PC-3 (cell line): ENCODE results near the gene SFXN1. TPM values are rescaled to one million over a fixed set of nuclear protein-coding genes. Genes with fewer than 3 reads are reported as not detected.

Source experiments
- ATAC-seq: fragments of 200-7000 bp; cut with Tn5 transposase; 2 replicates; pipeline ENCODE4 v1.9.1; 2020; ENCODE audit warnings: mild to moderate bottlenecking, moderate library complexity
- BruUV-seq: library from RNA; stranded (reverse); fragments of 400-500 nt; replicated peaks from 2 replicates; lab custom pipeline; 2021; lab: Mats Ljungman, UMichigan
- CTCF ChIA-PET: fragments of 300-600 bp; sonication (Branson Sonifier 250); formaldehyde crosslinking; loops from one replicate; lab custom pipeline; 2022; ENCODE audit warnings: antibody characterized with exemption; lab: Charles Lee
- POLR2A ChIA-PET: fragments of 300-600 bp; sonication (Branson Sonifier 250); formaldehyde crosslinking; loops from one replicate; lab custom pipeline; 2022; ENCODE audit warnings: antibody characterized with exemption; ENCODE audit not compliant: unreplicated experiment; lab: Charles Lee
- DNase-seq: peaks from one replicate; pipeline ENCODE4 v3.0.0-alpha.2; 2015
- H2AFZ ChIP-seq: fragments of 300-600 bp; sonication (generic); 2 replicates; pipeline ENCODE4 v1.6.0; 2016; ENCODE audit warnings: antibody characterized with exemption, low read length
- H3F3A ChIP-seq: fragments of 300-600 bp; sonication (generic); one replicate; pipeline ENCODE4 v1.6.0; 2017; ENCODE audit warnings: antibody characterized with exemption, low read length, control low read depth, mild to moderate bottlenecking; ENCODE audit not compliant: unreplicated experiment
- H3K27ac ChIP-seq: fragments of 300-600 bp; sonication (generic); 2 replicates; pipeline ENCODE4 v1.5.1; 2016; ENCODE audit warnings: mild to moderate bottlenecking, low read length
- H3K27me3 ChIP-seq: fragments of 300-600 bp; sonication (generic); 2 replicates; pipeline ENCODE4 v1.6.1; 2016; ENCODE audit warnings: low read length, mixed read lengths
- H3K36me3 ChIP-seq: fragments of 300-600 bp; sonication (generic); 2 replicates; pipeline ENCODE4 v1.6.1; 2016; ENCODE audit warnings: low read depth, mixed run types, low read length, mixed read lengths
- H3K4me1 ChIP-seq: fragments of 300-600 bp; sonication (generic); 2 replicates; pipeline ENCODE4 v1.5.1; 2016; ENCODE audit warnings: low read length; ENCODE audit not compliant: insufficient read depth
- H3K4me2 ChIP-seq: fragments of 300-600 bp; sonication (generic); 2 replicates; pipeline ENCODE4 v1.6.0; 2016; ENCODE audit warnings: low read length
- H3K4me3 ChIP-seq: fragments of 300-600 bp; sonication (generic); 2 replicates; pipeline ENCODE4 v1.5.1; 2016; ENCODE audit warnings: mild to moderate bottlenecking, low read length, mixed read lengths
- H3K79me2 ChIP-seq: fragments of 300-600 bp; sonication (generic); 2 replicates; pipeline ENCODE4 v1.6.1; 2017; ENCODE audit warnings: low read length, mixed read lengths
- H3K9ac ChIP-seq: fragments of 300-600 bp; sonication (generic); 2 replicates; pipeline ENCODE4 v1.6.0; 2016; ENCODE audit warnings: mild to moderate bottlenecking, low read length
- H3K9me2 ChIP-seq: fragments of 300-600 bp; sonication (generic); replicated peaks from 2 replicates; pipeline ENCODE4 v1.6.1; 2016; ENCODE audit warnings: mixed run types, low read length, mixed read lengths
- H3K9me3 ChIP-seq: fragments of 300-600 bp; sonication (generic); 2 replicates; pipeline ENCODE4 v1.6.1; 2016; ENCODE audit warnings: low read length, mixed read lengths
- H4K20me1 ChIP-seq: fragments of 300-600 bp; sonication (generic); 2 replicates; pipeline ENCODE4 v1.6.1; 2016; ENCODE audit warnings: low read length, mixed read lengths
- CTCF ChIP-seq: fragments of 300-600 bp; sonication (generic); conservative IDR thresholded peaks from 2 replicates; pipeline ENCODE4 v1.5.1; 2017; ENCODE audit warnings: antibody characterized with exemption, low read depth, mild to moderate bottlenecking, low read length
- EZH2 ChIP-seq: fragments of 300-600 bp; sonication (generic); IDR thresholded peaks from one replicate; pipeline ENCODE4 v1.6.1; 2017; ENCODE audit warnings: antibody characterized with exemption, mild to moderate bottlenecking, low read length; ENCODE audit not compliant: unreplicated experiment
- EZH2phosphoT487 ChIP-seq: fragments of 300-600 bp; sonication (generic); IDR thresholded peaks from 2 replicates; pipeline ENCODE4 v1.6.1; 2018; ENCODE audit warnings: mild to moderate bottlenecking, antibody characterized with exemption, low read length, borderline replicate concordance
- intact Hi-C: fragments of 100-400 bp; cut with micrococcal nuclease; formaldehyde crosslinking; loops from 2 replicates; pipeline ENCODE4 v1.9.0; 2023
- total RNA-seq: library from RNA; depleted of rRNA; stranded (reverse); fragments of >200 nt; gene quantifications from 2 replicates; pipeline ENCODE4 v1.2.3, GENCODE V29; 2014

SFXN1 gene
- total RNA-seq, 1 experiment from 2014 or later: 46.5 TPM

DNA sequence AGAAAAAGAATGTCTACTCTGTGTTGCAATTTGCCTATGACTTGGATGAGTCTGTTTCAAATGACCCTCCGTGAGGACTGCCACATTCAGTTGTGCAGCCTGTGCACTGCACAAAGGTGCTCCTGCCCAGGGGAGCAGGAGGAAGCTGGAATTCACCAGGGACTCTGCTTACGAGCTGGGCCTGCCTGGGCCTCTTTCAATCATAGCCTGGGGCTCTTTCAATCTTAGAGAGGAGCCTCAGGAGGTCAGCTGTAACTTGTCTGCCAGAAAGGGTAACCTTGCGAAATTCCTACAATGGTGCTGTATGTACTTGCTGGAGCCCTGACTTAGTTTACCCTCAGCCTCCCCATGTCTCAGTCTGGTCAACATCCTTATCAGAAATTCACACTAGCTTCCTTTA is 8.4 kb upstream of the SFXN1 start:
- no peak overlapping the region for H3K4me2 ChIP-seq
- no peaks in the 10 kb centered on the region for H3K9me3 ChIP-seq
- H3K79me2 ChIP-seq: no peaks in the 10 kb centered on the region
- POLR2A ChIA-PET: no interaction called here
- DNase-seq (no peak), ATAC-seq (no peak)
- TF ChIP-seq CTCF (no peak), EZH2phosphoT487 (no peak), EZH2 (no peak)
- H3K4me3 ChIP-seq: no peak overlapping the region
- no peaks in the 10 kb centered on the region for H3K4me1 ChIP-seq
- intact Hi-C loops: no loop called here
- BruUV-seq: no TSS peak
- no peak overlapping the region for H2AFZ ChIP-seq
- peaks cover 60% of the 10 kb centered on the region for H3K27me3 ChIP-seq
- H3K9ac ChIP-seq: no peak overlapping the region
- H3F3A ChIP-seq: no peaks in the 10 kb centered on the region
- no peaks in the 10 kb centered on the region for H3K36me3 ChIP-seq
- no peak overlapping the region for H3K27ac ChIP-seq
- H3K9me2 ChIP-seq: no peaks in the 10 kb centered on the region
- CTCF ChIA-PET: no interaction called here
- H4K20me1 ChIP-seq: no peaks in the 10 kb centered on the region

DNA sequence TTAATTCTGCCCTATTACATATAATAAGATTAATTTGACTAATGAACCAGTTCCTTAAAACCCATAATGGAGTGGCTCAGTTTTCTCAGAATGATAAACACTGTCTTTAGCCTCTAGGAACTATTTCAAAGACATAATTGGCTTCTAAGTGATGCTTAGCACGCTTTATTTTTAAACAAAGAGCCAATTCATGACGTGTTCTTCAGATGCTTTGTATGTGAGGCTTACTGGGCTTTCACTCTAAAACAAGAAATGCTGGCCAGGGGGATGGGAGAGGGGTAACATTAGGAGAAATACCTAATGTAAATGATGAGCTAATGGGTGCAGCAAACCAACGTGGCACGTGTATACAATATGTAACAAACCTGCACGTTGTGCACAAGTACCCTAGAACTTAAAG is 7.6 kb upstream of the SFXN1 start:
- no peak for ATAC-seq
- intact Hi-C loops: no loop called here
- CTCF ChIA-PET: no interaction called here

DNA sequence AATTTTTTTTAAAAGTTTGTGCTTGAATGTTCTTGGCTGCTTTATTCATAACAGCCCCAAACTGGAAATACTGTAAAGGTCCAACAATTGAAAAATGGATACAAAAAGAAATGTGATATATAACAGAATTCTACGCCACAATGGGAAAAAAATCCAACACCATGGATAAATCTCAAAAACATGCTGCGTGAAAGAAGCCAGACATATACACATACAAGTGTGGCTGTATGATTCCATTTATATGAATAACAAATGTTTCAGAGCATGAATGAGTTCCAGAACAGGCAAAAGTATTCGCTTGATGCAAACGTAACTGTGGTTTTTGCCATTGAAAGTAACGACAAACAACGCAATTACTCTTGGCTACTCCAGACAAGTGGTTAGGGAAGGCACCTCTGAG is 7.2 kb upstream of the SFXN1 start:
- H3K79me2 ChIP-seq: no peaks in the 10 kb centered on the region
- DNase-seq (no peak), ATAC-seq (no peak)
- no peaks in the 10 kb centered on the region for H4K20me1 ChIP-seq
- POLR2A ChIA-PET: no interaction called here
- H3K36me3 ChIP-seq: no peaks in the 10 kb centered on the region
- no peaks in the 10 kb centered on the region for H3K4me1 ChIP-seq
- H3K27ac ChIP-seq: no peak overlapping the region
- H3K9me2 ChIP-seq: no peaks in the 10 kb centered on the region
- H3K4me2 ChIP-seq: no peak overlapping the region
- no peak overlapping the region for H3K9ac ChIP-seq
- H3K4me3 ChIP-seq: no peak overlapping the region
- intact Hi-C loops: no loop called here
- no peaks in the 10 kb centered on the region for H3F3A ChIP-seq
- peaks cover 70% of the 10 kb centered on the region for H3K27me3 ChIP-seq
- no peak overlapping the region for H2AFZ ChIP-seq
- no TSS peak for BruUV-seq
- no peaks in the 10 kb centered on the region for H3K9me3 ChIP-seq
- CTCF ChIA-PET: no interaction called here
- no peak for TF ChIP-seq EZH2

More for the DNA sequence above, 7.6 kb upstream of the SFXN1 start:
- H3K27me3 ChIP-seq: peaks cover 68% of the 10 kb centered on the region
- POLR2A ChIA-PET: no interaction called here
- no peaks in the 10 kb centered on the region for H4K20me1 ChIP-seq
- no peaks in the 10 kb centered on the region for H3F3A ChIP-seq
- no peak overlapping the region for H3K9ac ChIP-seq
- no peaks in the 10 kb centered on the region for H3K36me3 ChIP-seq
- no peaks in the 10 kb centered on the region for H3K4me1 ChIP-seq
- no peak for DNase-seq
- TF ChIP-seq EZH2: no peak
- no peak for TF ChIP-seq EZH2phosphoT487
- no peak for TF ChIP-seq CTCF
- no TSS peak for BruUV-seq
- no peaks in the 10 kb centered on the region for H3K79me2 ChIP-seq
- no peaks in the 10 kb centered on the region for H3K9me3 ChIP-seq
- H2AFZ ChIP-seq: no peak overlapping the region
- H3K4me3 ChIP-seq: no peak overlapping the region
- no peak overlapping the region for H3K4me2 ChIP-seq
- no peak overlapping the region for H3K27ac ChIP-seq
- no peaks in the 10 kb centered on the region for H3K9me2 ChIP-seq
